Measurements from ENCODE around the gene PLEKHG4.

PLEKHG4 gene

DNA sequence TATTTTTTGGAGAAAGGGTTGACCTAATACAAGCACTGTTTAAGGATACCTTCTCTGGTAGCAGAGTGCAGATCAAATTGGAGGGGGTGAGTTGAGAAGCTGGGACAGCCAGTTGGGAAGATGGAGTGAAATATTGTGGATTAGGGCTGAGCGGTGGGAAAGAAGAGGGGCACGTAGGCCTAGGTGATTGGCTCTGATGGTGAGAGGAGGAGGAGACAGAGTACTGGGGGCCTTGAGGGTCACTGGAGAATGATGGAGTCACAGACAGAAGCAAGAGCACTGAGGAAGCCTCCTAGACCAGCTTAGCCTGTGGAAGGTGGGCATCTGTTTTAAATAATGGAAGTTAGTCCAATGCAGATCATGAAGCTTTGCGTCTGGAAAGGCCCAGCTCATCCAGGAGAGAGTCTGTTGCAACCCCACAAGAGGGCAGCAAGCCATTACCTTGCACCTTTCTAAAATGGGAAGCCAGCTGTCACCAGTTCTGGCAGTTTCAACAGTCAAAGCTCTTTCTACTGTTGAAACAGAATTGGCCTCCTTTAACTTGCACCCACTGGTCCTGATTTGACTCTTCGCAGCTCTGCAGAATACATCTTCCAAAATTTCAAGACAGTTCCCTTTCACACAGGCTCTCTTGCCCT lies 18.8 kb upstream of the PLEKHG4 start:
- DNase-seq (ENCODE audit: low read depth), result no peak

DNA sequence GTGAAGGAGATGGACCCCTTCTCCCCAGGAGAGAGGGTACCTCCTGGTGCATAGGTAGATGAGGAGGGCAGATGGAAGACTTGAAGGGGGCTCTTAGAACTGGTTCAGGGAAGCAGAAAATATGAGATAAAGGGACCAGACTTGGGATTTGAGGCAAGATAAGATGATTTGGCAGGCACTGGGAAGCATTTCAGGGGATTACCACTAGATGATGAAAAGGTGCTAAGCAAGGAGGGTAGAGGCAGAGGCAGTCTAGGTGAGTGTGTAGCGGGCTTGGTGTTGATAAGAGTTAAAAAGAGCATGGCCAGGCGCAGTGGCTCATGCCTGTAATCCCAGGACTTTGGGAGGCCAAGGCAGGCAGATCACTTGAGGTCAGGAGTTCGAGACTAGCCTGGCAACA lies 16.1 kb upstream of the PLEKHG4 start:
- DNase-seq (ENCODE audit: low read depth), result no peak

DNA sequence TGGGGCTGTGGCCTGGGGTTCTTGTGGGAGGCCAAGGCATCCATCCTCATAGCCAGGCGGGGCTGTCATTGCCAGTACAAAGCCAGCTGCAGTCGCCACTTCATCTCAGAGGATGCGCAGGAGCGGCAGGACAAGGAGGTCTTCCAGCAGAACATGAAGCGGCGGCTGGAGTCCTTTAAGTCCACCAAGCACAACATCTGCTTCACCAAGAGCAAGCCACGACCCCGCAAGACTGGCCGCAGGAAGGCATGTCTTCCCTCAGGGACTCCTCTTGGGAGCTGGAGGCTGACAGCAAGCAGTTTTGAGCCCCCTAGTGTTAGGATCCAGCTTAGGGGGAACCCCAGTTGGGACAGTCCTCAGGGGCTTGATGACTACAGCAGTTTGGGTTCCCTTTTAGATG lies 15.1 kb upstream of the PLEKHG4 start:
- DNase-seq (ENCODE audit: low read depth), result no peak

DNA sequence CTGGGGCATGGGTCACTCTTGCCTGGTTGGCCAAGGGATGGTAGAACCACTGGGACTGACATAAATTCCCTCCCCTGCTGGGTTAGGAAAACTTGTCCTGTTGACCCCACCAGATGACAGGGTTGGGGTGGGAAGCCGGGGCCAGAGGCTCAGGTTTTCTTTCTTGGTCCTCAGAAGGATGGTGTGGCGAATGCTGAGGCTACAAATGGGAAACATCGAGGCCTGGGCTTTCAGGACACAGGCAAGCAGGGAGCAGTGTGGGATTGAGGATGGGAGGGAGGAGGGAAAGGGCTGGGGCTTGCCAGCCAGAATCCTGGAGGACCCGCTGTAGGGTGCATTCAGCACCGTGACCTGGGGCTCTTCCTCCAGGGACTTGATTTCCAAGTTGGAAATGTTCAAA lies 14.5 kb upstream of the PLEKHG4 start:
- no peak for DNase-seq (ENCODE audit: low read depth)

DNA sequence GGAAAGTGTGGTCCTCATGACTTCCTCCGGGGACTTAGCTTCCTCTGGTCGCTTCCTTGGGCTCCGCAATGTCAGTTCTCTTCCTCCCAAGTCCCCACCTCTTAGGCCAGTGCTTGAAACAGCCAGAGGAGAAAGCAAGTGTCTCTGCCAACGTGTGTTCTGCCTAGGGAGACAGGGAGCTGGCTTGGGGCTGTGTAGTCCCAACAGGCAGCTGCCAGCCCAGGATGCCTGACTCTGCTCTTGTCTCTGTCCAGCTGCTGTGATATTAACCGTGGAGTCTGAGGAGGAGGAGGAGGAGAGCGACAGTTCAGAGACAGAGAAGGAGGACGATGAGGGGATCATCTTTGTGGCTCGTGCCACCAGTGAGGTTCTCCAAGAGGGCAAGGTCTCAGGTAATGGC lies 13.5 kb upstream of the PLEKHG4 start:
- DNase-seq (ENCODE audit: low read depth), result no peak

DNA sequence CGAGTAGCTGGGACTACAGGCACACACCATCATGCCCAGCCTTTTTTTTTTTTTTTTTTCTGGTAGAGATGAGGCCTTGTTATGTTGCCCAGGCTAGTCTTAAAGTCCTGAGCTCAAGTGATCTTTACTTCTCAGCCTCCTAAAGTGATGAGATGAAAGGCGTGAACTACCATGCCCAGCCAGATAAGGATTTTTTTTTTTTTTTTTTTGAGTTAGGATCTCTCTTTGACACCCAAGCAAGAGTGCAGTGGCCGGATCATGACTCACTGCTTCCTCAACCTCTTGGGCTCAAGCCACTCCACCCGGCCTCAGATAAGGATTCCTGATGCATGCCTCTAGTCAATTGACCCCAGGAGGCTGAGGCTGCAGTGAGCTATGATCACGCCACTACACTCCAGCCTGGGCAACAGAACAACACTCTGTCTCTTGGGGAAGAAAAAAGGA lies 11.2 kb upstream of the PLEKHG4 start:
- DNase-seq (ENCODE audit: low read depth), result peak; percentile 93

DNA sequence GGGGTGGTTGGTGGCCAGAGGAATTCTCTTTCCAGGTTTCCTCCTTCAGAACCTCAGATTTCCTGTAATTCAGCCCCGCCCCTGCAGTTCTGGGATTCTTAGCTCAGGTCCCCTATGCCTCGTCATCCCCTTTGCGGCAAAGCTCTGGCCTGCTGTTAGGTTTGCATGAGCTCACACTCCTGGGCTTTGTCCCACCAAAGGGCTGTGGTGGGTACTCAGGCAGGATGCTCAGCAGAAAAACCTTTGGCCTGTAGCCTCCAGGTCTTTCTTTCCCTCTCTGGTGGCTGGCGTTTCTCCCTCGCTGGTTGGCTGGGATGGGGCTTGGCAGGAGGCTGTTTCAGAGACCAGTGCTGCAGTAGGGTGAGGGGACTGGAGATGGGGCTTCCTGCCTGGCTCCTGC lies 9.6 kb upstream of the PLEKHG4 start:
- no peak for DNase-seq (ENCODE audit: low read depth)

DNA sequence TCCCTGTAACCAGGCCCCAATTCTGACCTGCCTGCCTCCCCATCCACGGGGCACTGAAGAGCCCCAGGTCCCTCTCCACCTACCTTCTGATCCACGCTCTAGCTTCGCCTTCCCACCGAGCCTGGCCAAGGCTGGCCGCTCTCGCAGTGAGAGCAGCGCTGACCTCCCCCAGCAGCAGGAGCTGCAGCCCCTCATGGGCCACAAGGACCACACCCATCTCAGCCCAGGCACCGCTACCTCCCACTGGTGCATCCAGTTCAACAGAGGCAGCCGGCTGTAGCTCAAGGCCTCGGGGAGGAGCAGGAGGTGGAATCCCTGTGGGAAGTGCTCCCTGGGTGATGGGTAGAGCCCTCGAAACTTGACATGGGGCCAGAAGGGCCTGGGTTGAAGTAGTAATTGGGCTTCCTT lies 8.4 kb upstream of the PLEKHG4 start:
- DNase-seq (ENCODE audit: low read depth), result no peak

DNA sequence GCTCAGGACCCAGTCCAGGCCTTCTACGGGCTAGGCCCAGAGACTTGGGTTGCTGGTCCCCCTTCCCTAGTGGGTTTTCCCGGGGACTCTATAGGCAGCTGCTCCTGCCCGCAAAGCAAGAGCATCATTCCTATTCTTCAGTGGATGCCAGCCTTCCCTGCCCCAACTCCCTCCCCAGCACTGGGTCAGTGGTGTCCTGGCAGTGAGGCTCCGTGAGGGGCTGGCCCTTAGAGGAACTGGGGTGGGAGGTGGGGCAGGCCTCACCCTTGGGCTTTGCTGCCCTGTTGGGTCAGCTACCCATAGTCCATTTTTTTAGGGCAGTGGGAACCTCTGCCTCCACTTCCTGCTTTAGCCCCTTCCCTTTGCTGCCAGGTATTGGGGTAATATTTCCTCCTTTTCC lies 7.9 kb upstream of the PLEKHG4 start:
- DNase-seq (ENCODE audit: low read depth), result no peak

DNA sequence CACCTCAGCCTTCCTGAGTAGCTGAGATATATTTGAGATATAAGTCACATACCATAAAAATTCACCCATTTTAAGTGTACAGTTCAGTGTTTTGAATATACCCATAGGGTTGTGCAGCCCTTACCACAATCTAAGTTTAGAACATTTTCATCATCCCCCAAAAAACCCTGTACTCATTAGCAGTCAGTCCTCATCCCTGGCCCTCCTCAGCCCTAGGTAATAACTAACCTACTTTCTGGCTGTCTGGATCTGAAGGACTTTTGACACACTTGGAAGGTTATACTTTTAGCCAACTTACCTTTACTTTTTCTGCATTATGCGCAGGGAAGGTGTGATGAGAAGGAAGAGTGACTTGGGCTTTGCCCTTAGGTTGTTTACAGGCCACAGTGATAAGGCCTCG lies 4.0 kb upstream of the PLEKHG4 start:
- no peak for DNase-seq (ENCODE audit: low read depth)

DNA sequence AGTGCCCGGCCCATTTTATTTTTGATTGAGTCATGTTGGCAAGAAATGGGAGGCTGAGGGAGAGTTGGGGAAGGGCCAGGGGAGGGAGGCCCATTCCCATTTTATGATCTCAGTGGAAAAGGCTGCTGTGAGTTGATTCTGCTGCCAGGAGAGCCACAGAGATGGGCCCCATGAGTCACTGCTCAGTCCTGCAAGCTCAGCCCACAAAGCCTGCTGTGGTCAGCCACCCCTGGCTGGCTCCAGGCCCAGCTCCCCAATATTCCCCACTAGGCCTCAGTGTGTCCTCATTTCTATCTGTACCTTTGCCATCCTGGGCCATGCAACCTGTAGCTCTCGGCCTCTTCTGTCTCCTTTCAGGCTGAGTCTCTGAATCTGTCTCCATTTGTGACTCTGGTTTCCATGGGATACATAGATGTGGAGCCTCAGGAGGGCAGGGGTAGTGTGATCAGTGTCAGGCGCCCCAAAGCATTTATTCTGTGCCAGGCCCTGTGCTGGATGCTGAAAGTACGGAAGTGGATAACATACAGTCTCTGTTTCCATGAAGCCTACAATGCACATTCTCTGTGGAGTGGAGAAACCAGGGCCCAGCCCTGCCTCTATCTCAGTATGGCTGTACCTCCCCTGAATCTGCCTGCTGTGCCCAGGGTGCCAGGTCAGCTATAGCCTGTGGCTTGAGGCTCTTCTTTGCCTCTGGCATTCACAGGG lies 1.9 kb upstream of the PLEKHG4 start:
- DNase-seq (ENCODE audit: low read depth), result peak; percentile 97

DNA sequence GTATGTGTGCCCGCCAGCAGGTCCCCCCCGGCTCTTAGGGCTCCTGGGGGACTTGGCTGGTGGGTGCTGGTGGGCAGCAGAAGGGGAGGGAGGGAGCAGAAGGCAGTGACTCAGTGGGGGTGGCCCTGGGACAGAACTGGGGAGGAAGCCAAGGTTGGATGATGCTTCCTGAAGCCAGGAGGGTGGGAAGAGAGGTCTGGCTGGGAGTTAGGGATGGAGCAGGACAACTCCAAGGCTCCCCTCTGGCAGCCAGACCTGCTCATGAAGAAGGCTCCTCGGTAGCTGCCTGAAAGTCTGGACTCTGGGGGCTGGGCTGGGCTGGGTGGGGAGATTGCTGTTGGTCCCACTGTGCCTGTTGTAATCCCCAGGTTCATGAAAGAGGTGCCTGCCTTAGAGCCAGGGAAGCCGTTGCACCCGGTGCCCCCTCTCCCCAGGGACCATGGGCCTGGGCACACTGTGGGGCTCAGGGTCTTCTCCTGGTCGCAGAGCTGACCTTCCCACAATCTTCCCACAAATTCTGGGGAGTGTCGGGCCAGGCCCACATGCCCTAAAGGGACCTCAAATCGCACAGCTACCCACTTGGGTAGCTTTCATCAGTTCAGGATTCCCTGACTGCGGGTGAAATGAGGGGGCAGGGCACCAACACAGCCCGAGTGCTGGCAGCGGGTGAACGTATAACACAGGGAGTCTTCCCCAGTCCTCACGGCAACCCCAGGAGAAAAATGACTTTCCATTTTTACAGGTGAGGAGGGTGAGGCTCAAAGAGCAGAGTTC lies 1.1 kb upstream of the PLEKHG4 start:
- DNase-seq (ENCODE audit: low read depth), result peak; percentile 64

DNA sequence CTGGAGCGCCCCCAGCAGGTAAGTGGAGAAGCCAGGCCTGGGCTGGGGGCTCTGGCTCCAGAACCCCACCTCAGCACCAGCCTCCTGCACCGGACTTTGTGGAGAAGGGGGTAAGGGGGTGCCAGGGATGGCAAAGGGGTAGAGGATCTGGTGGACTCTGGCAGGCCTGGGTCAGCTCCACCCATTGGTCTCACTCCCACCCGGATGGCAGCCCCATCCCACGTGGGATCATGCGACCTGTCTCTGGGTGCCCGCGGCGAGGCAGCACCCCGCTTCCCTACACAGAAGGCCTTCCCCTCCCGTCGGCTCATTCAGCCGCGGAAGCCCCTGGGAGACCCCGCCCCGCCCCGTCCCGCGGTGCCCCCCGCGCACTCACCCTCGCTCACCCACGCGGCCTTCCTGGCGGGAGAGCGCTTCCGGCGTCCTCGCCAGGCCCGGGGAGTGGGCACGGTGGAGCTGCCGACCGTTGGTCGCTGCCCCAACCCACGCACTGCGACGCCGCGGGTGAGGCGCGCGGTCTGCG lies 498 bp upstream of the PLEKHG4 start:
- DNase-seq (ENCODE audit: low read depth), result no peak

DNA sequence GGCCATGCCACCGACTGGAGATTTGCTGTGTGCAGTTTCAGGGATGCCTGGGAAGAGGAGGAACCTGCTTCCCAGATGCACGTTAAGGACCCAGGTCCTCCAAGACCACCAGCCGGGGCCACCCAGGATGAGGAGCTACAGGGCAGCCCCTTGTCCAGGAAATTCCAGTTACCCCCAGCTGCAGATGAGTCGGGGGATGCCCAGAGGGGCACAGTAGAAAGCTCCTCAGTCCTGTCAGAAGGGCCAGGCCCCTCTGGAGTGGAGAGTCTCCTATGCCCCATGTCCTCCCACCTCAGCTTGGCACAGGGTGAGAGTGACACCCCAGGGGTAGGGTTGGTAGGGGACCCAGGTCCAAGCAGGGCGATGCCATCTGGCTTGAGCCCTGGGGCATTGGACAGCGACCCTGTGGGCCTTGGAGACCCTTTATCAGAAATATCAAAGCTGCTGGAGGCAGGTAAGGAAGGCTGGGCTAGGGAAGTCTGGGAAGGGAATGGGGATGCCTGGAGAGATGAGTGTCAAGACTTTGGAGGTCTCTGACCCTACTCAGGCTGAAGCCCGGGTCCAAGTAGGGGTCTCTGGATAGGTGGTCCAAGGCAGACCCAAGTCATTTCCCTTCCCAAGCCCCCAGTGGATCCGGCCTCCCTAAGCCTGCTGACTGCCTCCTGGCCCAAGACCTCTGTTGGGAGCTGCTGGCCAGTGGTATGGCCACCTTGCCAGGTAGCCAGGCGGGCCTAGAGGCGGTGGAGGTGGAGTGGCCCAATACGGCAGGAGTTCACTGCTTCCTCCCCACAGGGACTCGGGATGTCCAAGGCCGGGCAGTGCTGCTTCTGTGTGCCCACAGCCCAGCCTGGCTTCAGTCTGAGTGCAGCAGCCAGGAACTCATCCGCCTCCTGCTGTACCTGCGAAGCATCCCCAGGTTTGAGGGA lies 1.0 kb downstream of the PLEKHG4 start:
- DNase-seq (ENCODE audit: low read depth), result no peak

DNA sequence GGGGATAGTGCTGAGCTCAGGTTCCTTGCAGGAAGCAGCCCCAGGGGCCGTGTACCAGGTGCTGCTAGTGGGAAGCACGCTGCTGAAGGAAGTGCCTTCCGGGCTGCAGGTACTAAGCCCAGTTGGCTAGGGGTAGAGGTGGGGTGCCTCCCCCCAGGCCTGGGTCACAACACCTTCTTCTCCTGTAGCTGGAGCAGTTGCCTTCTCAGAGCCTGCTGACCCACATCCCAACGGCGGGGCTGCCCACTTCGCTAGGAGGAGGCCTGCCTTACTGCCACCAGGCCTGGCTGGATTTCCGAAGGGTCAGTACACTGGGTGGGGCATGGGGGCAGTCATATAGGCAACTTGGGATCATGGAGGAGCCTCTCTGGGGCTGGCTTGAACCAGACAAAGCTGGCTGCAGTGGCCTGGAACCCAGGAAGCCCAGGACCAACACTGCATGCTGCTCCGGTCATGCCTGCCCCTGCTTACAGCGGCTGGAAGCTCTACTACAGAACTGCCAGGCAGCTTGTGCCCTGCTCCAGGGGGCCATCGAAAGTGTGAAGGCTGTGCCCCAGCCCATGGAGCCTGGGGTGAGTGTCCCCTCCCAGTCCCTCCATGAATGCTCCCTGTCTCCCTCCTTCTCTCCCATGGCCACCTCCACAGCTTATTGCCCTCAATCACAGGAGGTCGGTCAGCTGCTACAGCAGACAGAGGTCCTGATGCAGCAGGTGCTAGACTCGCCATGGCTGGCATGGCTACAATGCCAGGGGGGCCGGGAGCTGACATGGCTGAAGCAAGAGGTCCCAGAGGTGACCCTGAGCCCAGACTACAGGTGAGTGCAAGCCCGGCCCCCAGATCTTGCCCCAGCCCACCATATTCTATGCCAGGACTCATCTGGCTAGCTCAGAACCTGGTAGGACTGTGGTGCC lies 2.5 kb downstream of the PLEKHG4 start:
- DNase-seq (ENCODE audit: low read depth), result no peak

DNA sequence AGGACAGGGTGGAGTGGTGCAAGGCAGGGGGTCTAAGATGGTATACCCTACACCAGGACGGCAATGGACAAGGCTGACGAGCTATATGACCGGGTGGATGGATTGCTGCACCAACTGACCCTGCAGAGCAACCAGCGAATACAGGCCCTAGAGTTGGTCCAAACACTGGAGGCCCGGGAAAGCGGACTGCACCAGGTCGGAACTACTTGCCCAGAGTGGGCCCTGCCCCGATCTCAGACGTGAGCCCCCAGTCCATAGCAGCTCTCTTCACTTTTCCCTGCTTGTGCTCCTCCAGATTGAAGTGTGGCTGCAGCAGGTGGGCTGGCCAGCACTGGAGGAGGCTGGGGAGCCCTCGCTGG lies 3.1 kb downstream of the PLEKHG4 start:
- no peak for DNase-seq (ENCODE audit: low read depth)

DNA sequence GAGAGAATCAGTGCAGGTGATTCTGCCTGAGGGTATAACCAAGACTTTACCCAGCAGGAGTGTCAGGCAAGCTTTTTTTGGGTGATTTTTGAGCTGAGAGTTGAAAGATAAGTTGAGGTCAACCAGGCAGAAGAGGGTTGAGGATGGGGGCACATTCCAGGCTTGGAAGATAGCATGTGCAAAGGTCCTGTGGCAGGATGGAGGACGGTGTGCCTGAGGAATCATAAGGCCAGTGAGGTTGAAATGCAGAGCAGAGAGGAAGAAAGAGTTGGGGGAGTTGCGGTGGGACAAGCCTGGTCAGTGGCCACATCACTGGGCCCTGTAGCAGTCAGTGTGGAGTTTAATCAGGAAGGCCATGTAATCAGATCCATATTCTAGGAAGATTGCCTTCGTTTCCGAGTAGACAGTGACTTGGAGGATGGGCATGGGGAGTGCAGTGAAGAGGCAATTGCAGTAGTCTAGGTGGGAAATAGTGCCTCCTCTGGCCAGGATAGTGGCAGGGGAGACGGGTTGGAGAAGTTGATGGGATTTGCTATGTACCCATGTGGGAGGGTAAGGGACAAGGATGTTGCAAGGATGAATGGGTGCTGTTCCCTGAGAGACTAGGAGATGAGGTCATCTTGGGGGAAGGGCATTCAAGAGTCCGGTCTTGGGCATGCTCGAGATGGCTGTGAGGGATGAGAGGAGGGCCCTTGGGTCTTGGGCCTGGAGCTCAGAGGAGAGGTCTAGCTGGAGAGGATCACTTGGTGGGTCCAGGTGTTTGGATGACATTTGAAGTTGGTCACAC lies 3.9 kb downstream of the PLEKHG4 start:
- no peak for DNase-seq (ENCODE audit: low read depth)

DNA sequence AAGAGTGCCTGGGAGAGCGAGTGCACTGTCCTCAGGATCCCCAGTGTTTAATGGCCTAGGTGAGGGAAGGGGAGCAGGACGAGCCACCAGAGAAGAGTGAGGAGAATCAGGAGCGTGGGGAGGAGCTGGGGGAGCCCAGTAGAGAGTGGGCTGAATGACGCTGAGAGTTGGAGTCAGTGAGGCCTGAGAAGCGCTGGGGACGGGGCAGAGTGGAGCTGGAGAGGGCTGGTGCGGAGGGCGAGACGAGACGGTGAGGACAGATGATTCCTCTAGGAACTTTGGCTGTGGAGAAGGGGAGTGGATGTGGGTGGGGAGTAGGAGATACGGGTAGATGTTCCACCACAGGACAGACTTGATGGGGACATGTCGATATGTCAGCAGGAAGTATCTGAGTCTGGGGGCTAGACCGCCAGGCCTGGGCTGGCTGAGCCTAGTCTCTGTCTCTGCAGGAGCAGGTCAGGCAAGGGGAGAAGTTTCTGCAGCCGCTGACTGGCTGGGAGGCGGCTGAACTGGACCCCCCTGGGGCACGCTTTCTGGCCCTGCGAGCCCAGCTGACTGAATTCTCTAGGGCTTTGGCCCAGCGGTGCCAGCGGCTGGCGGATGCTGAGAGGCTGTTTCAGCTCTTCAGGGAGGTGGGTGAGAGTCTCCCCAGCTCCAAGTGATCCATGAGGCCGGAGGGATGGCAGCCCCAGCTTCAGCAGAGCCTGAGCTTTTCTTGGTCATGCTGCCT lies 4.7 kb downstream of the PLEKHG4 start:
- DNase-seq (ENCODE audit: low read depth), result no peak
